CD4-positive, alpha-beta T cell treated with Interleukin-15 for 4 hours (primary cell): ENCODE measurements around the gene FREY1.

Experiments
- DNase-seq: peaks from one replicate; pipeline ENCODE4 v3.0.0-alpha.2; 2020; ENCODE audit warnings: low spot score

Gene FREY1

DNA sequence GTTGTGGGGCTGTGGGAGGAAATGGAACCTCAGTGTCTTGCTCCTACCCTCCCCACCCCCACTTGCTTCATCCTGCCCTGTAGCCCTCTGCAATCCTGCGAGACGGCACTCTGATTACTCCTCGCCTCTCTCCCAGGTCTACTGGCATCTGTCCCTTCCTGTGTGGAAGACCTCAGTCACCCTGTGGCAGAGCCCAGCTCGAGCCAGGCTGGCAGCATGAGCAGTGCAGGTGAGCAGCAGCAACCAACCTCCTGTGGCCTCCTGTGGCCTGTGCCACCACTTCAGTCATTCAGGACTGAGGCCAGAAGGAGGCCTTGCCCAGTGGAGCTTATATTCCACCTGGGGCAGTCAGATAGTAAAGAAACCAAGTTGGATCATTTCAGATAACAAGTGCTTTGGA lies 36.4 kb downstream of the FREY1 start:
- no peak for DNase-seq

DNA sequence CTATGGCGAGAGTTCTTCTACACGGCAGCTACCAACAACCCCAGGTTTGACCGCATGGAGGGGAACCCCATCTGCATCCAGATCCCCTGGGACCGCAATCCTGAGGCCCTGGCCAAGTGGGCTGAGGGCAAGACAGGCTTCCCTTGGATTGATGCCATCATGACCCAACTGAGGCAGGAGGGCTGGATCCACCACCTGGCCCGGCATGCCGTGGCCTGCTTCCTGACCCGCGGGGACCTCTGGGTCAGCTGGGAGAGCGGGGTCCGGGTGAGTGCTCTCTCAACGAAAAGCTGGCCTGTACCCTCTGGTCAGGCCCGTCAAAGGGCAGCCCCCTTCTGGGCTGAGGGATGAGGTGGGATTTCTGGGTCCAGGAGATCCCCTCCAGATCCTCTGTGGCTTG lies 37.5 kb downstream of the FREY1 start:
- no peak for DNase-seq

DNA sequence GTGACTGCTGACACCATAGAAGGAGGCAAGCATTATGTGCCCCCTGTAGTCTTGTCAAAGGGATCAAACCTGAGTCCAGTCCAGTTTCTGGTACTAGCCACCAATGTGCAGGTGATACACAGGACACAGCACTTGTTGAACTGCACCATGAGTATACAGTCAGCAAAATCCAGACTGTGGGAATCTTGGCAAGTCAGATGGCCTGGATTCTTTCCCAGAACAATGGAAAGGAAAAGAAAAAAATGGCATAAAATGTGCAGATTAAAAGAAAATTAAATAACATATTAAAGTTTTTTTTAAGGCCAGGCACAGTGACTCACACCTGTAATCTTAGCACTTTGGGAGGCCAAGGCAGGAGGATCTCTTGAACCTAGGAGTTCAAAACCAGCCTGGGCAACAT lies 43.0 kb downstream of the FREY1 start:
- DNase-seq = no peak

DNA sequence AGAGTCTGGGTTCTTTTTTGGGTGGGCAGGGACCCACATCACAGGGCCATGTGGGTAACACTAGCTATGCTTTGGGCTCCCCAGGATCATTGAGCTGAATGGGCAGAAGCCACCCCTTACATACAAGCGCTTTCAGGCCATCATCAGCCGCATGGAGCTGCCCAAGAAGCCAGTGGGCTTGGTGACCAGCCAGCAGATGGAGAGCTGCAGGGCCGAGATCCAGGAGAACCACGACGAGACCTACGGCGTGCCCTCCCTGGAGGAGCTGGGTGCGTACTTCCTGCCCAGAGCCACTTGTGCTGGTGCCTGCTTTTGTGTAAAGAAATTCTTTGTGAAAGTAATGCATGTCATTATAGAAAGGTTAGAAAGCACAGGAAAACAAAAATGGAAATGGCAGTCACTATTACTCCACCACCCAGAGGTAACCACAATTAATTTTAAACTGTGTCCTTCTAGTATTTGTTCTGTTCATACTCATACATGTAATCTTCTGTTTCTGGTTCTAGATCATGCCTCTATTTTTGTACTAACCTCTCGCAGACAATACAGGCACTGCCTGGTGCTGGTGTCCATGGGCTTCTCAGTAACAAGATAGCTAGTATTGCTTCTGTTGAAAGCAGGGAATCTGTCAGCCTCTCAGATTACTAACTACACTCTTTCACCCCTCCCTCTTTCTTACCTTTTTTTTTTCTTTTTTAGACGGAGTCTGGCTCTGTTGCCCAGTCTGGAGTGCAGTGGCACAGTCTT lies 46.1 kb downstream of the FREY1 start:
- DNase-seq = no peak

DNA sequence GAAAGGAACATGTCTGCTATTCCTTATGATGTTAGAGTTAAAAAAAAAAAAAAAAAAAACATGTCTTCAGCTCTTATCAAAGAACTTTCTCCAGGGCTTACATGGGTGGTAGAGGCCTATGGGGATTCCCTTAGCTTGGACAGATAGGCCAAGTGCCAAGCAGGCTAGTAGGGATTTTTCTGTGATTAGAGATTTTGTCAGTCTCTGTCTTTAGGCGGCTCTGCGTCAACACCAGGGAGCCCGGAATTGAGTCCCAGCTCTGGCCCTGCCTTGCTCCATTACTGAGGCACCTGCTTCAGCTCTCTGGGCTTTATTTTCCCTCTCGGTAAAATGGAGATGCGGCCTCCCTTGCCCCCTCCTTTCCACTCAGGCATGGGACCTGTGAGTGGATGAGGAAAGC lies 46.7 kb downstream of the FREY1 start:
- DNase-seq = no peak

DNA sequence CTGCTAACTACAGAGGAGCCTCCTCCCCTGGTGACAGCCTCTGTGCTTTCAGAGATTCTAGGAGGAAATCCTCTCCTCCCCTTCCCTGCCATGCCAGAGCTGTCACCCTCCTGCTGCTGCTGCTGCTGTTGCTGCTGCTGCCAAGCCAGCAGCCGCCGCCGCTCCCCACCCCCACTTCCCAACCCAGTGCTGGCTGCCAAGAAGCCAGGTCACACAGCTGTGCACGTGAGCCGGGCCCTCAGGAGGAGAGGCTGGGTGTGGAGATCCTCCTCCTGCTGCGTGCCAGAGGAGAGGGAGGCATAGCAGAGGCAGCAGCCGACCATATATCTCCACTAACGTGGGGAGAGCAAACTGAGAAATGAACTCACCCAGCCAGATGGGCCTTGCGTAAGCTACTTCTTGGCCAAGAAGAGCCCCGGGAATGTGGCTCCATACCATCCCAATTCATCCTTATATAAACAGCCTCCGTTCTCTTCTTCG lies 47.4 kb downstream of the FREY1 start:
- DNase-seq = no peak

DNA sequence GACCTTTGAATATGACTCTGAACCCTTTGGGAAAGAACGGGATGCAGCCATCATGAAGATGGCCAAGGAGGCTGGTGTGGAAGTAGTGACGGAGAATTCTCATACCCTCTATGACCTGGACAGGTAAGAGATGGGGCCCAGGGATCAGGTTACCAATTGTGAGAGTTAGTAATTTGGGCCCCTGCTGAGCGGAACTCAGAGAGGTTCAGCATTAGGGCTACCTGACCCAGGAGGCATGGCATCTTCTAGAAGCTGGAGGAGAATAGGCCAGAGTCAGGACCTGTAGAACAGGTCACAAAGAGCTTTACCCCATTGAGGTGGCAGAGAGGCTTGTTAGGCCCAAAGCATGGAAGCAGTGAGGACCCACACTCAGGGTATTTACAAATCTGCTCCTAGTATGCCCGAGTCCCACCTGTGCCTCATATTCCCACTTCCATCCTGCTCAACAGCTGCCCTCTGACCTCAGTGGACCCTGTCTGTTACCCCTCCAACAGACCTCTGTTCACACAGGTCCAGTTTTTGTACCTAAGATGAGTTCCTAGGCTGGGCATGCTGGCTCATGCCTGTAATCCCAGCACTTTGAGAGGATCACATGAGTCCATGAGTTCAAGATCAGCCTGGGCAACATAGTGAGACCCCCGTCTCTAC lies 48.2 kb downstream of the FREY1 start:
- no peak for DNase-seq

DNA sequence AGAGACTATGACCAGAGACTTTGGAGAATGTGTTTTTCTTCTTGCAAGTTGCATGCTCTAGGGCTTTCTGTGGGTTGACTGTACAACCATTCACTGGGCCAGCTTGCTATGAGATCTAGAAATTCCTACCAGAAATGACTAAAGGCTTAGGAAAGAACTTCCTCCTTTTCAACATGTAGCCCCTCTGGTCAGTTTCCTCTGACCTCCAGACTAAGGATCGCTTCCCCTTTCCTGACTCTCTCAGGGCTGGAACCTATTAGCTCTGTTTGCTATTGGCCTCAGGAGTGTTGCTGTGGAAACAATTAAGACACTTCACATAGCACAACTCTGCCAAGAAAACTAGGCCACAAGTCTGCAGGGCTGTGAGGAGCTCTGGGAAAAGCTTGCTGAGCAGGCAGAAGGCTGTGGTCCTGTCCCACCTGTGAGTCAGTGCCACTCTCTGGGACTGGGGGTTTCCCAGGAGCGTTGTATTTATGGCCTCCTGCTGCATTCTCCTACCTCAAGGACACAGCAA lies 49.1 kb downstream of the FREY1 start:
- no peak for DNase-seq
